Left lung (tissue), 10 donors: ENCODE data around the gene ADSS1. TPM values are rescaled to one million over a fixed set of nuclear protein-coding genes. Genes with fewer than 3 reads are reported as not detected.

Experiments
- ATAC-seq: fragments of 200-7000 bp; cut with Tn5 transposase; one replicate; pipeline ENCODE4 v1.9.1; 2020; ENCODE audit warnings: moderate library complexity
- DNase-seq, 4 donors: peaks; one replicate each; pipeline ENCODE4 v3.0.0-alpha.2; 2013 to 2020
- H3K27ac ChIP-seq, 2 donors: fragments of 200-600 bp; sonication (generic) in 1 of 2; one replicate each; pipeline versions ENCODE4 v1.5.0 to v1.8.0; 2020 to 2021
- H3K27me3 ChIP-seq, 2 donors: fragments of 200-600 bp; sonication (generic) in 1 of 2; one replicate each; pipeline versions ENCODE4 v1.5.0 to v1.8.0; 2020 to 2021
- H3K36me3 ChIP-seq, 2 donors: fragments of 200-600 bp; sonication (generic) in 1 of 2; one replicate each; pipeline versions ENCODE4 v1.5.0 to v1.8.0; 2020 to 2021
- H3K4me1 ChIP-seq, 2 donors: fragments of 200-600 bp; one replicate each; pipeline ENCODE4 v1.8.0; 2021
- H3K4me3 ChIP-seq, 2 donors: fragments of 200-600 bp; sonication (generic) in 1 of 2; one replicate each; pipeline versions ENCODE4 v1.5.0 to v1.8.0; 2020 to 2021; ENCODE audit warnings: mild to moderate bottlenecking in 1 of 2
- H3K9me3 ChIP-seq, 2 donors: fragments of 200-600 bp; sonication (generic) in 1 of 2; one replicate each; pipeline versions ENCODE4 v1.5.0 to v1.8.0; 2020 to 2021
- CTCF ChIP-seq, 2 donors: fragments of 200-600 bp; sonication (generic) in 1 of 2; IDR thresholded peaks; one replicate each; pipeline versions ENCODE4 v1.5.0 to v1.8.0; 2021; ENCODE audit warnings: antibody characterized with exemption in 2 of 2
- intact Hi-C, 2 donors: fragments of 100-400 bp; cut with DNase I; formaldehyde crosslinking; loops; one replicate each; pipeline versions ENCODE4 v1.11.2 to v1.14.2; 2022
- polyA plus RNA-seq, 6 donors: library from polyadenylated mRNA; unstranded; fragments of 120-200 nt; gene quantifications; one replicate each; pipeline ENCODE4 v1.2.1, GENCODE V29; 2013; ENCODE audit not compliant: insufficient read length in 6 of 6
- total RNA-seq, 2 donors: library from RNA; stranded (reverse); fragmentation: NEBNext Ultra II Directional; extraction: Animal tissue kit (Norgen Biotek cat#: 25700); gene quantifications; one replicate each; pipeline ENCODE4 v1.2.1, GENCODE V29; 2021
- donor health status: DM: no; HTN: yes; CAD: no.
- donor health status: DM: no; HTN: no; CAD: no.

The ADSS1 gene
- total and polyA plus RNA-seq, 8 donors = 5.2 to 16.6 (median 11.2) TPM

DNA sequence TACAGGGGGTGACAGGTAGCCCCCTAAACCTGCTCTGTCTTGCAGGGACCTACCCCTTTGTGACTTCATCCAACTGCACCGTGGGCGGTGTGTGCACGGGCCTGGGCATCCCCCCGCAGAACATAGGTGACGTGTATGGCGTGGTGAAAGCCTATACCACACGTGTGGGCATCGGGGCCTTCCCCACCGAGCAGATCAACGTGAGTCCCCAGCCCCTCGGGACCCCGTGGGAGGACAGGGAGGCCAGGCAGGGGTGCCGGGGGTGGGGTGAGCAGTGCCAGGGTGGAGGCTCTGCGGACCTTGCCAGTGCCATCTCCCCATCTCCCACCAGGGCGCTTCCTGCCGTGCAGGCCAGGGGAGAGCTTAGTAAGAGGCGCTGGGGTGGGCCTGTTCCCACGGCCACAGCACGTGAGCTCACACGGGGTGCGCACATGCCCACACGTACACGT is 17.8 kb downstream of the ADSS1 start:
- intact Hi-C loops = no loop called here
- no peak overlapping the region for H3K27ac ChIP-seq
- ATAC-seq (no peak), DNase-seq (peak in 1 of 4 donors; percentile 66)
- no peaks in the 10 kb centered on the region for H3K27me3 ChIP-seq
- H3K36me3 ChIP-seq = no peaks in the 10 kb centered on the region
- H3K4me3 ChIP-seq = no peak overlapping the region
- TF ChIP-seq CTCF (IDR thresholded peaks at IDR 0.05) = no peak
- no peaks in the 10 kb centered on the region for H3K9me3 ChIP-seq
- peaks cover 0 to 2% of the 10 kb centered on the region in 2 donors for H3K4me1 ChIP-seq

DNA sequence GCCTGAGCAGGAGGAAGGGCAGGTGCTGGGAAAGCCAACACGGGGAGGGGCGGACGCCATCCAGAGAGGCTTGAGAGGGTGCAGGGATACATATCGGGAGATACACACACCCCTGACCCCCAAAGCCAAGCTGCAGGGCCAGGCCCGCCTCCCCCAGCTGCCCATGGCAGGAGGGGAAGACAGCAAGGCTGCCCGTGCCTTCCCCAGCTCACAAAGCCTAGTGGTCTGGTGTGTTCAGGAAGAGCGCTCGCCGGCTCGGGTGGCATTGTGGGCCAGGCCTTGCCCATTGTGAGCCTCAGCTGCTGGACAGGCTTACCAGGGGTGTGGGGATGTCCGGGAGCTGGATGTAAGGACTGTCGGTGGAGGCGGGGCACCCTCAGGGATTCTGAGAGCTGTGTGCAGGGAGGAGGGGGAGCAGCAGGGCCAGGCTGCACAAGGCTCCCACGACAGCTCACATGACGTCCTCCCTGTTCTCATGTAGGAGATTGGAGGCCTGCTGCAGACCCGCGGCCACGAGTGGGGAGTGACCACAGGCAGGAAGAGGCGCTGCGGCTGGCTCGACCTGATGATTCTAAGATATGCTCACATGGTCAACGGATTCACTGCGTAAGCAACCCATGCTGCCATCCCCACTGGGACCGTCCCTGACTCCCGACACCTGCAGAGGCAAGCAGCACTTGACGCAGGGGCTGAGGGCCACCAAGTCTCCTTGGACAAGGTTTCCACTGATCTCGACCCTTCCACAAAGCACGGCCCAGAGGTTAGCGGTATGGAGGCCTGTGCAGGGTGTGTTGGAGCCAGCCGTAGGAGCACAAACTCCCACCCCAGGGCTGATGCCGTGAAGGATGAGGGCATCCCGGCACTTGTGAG is 18.8 kb downstream of the ADSS1 start:
- Histone ChIP-seq H3K4me3 (no peak overlapping the region), H3K4me1 (no peaks in the 10 kb centered on the region), H3K9me3 (no peaks in the 10 kb centered on the region), H3K36me3 (no peaks in the 10 kb centered on the region), H3K27ac (no peak overlapping the region), H3K27me3 (no peaks in the 10 kb centered on the region)
- ATAC-seq (no peak), DNase-seq (peak in 1 of 4 donors; percentile 73)
- intact Hi-C loops = no loop called here
- TF ChIP-seq CTCF (IDR thresholded peaks at IDR 0.05) = no peak

DNA sequence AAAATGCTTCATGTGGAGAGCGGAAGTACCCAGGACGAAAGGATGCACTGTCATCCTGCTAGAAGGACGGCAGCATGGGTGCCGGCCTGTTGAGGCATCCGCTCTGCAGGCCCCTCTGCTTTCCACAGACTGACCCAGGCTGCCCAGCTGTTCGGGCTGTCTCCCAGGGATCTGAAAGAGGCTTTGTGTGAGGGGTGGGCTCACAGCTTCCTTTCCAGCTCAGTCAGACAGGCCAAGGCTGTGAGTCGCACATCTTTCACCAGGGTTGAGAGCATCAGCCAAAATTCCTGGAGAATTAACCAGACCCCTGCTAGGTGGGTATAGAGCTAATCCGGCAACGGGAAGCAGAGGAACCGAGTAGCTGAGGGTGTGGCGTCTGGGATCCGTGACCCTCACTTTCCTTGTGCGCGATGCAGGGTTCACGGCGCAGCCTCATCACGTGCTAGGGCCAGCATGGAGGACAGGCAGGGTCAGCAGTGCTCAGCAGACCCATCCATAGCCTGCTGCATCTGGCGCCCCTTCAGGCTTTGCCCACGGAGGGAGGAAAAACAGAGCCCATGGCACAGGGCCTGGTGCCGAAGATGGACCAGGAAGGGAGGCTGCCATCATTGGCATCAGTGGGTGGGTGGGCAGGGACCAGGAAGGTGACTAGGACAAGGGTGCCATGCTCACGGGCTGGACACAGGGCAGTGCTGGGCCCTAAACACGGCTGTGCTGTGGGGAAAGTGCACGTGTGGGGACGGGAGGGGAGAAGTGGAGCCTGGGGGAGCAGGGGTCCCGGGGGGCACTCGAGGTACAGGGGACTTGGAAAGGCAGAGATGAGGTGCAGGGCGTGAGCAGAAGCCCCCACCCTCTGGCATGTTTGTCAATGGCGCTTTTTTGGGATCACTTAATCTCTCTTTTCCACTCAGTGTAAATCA is 19.7 kb downstream of the ADSS1 start:
- H3K4me1 ChIP-seq = no peaks in the 10 kb centered on the region
- ATAC-seq = no peak
- H3K36me3 ChIP-seq = no peaks in the 10 kb centered on the region
- no peaks in the 10 kb centered on the region for H3K27me3 ChIP-seq
- intact Hi-C loops = no loop called here
- H3K27ac ChIP-seq = no peak overlapping the region
- DNase-seq = peak in 1 of 4 donors; percentile 65
- TF ChIP-seq CTCF (IDR thresholded peaks at IDR 0.05) = no peak
- no peaks in the 10 kb centered on the region for H3K9me3 ChIP-seq
- H3K4me3 ChIP-seq = no peak overlapping the region

DNA sequence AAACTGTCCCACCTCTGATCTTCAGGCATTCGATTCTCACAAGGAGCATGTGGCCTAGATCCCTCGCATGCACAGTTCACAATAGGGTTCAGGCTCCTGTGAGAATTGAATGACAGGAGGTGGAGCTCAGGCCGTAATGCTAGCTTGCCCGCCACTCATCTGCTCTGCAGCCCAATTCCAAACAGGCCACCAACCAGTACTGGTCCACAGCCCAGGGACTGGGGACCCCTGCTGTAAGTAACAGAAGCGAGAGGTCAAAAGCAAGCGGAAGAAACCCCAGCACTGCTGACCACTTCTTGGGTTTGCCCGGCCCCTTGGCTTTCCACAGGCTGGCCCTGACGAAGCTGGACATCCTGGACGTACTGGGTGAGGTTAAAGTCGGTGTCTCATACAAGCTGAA is 20.5 kb downstream of the ADSS1 start:
- intact Hi-C loops = no loop called here
- H3K4me3 ChIP-seq = no peak overlapping the region
- no peaks in the 10 kb centered on the region for H3K27me3 ChIP-seq
- no peak overlapping the region for H3K27ac ChIP-seq
- ATAC-seq (no peak), DNase-seq (peak in 1 of 4 donors; percentile 20)
- no peaks in the 10 kb centered on the region for H3K36me3 ChIP-seq
- H3K4me1 ChIP-seq = no peaks in the 10 kb centered on the region
- no peak for TF ChIP-seq CTCF (IDR thresholded peaks at IDR 0.05)
- no peaks in the 10 kb centered on the region for H3K9me3 ChIP-seq

DNA sequence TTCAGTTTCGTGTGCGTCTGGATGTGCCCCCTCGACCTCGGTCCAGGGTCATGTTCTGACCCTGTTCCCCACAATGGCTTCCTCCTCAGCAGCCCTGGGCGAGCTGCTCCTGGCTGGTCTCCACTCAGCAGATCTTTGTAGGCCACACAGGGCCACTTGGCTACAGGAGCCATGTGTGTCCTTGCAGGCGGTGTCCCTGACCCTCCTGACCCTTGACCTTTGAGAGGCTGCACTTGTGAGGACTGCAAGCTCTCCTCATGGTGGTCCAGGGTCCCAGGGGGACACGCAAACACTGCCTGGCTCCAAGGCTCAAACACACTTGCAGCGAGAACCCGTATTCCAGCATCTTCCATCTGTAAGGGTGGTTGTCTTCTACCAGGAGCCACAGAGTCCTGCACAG is 21.4 kb downstream of the ADSS1 start:
- H3K27me3 ChIP-seq = no peaks in the 10 kb centered on the region
- H3K27ac ChIP-seq = no peak overlapping the region
- DNase-seq (peak in 1 of 4 donors; percentile 51), ATAC-seq (no peak)
- intact Hi-C loops = no loop called here
- no peaks in the 10 kb centered on the region for H3K36me3 ChIP-seq
- no peaks in the 10 kb centered on the region for H3K4me1 ChIP-seq
- no peak for TF ChIP-seq CTCF (IDR thresholded peaks at IDR 0.05)
- no peaks in the 10 kb centered on the region for H3K9me3 ChIP-seq
- H3K4me3 ChIP-seq = no peak overlapping the region
